ENCODE measurements around the gene RELN.

Gene RELN

GRCh38 chr7:103799298-103799697, 190.2 kb downstream of the RELN start:
- H3K4me3 ChIP-seq (ENCODE audit: low read length): no peak overlapping the region
- DNase-seq (ENCODE audit: low read depth): no peak
- TF ChIP-seq, protein P1, sequence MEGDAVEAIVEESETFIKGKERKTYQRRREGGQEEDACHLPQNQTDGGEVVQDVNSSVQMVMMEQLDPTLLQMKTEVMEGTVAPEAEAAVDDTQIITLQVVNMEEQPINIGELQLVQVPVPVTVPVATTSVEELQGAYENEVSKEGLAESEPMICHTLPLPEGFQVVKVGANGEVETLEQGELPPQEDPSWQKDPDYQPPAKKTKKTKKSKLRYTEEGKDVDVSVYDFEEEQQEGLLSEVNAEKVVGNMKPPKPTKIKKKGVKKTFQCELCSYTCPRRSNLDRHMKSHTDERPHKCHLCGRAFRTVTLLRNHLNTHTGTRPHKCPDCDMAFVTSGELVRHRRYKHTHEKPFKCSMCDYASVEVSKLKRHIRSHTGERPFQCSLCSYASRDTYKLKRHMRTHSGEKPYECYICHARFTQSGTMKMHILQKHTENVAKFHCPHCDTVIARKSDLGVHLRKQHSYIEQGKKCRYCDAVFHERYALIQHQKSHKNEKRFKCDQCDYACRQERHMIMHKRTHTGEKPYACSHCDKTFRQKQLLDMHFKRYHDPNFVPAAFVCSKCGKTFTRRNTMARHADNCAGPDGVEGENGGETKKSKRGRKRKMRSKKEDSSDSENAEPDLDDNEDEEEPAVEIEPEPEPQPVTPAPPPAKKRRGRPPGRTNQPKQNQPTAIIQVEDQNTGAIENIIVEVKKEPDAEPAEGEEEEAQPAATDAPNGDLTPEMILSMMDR (IDR thresholded peaks at IDR 0.05; ENCODE audit: insufficient read depth, low read depth, low read length, missing control alignments): no peak

DNA sequence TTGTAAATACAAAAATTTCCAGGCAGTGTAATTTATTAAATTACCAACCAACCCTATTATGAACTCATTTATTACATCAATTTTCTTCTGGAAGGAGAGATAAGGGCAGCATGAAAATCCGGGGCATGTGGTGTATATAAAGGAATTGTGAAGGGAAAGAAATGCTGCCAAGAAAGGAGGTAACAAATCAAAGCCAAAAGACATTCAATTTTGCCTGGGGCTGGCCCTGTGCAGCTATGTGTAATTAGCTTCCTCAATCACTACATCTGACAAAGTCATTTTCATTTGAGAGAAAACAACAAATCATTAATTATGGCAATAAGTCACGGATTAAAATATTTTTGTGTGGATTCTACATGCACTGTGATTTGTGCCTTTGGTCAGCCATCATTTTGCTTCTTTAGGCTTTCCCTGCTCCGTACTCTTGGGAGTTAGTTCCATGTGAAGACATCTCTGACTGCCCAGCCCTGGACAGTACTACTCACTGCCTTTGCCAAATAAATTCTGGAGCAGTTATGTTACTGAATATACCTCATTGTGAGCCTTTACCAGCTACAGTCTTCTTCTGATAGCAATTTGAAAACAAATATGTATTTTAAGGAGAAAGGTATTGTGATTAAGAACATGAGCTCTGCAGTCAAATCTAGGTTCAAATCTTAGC, 191.7 kb downstream of the RELN start:
- TF ChIP-seq, protein P1 (IDR thresholded peaks at IDR 0.05; ENCODE audit: insufficient read depth, low read depth, low read length, missing control alignments): no peak
- H3K4me3 ChIP-seq (ENCODE audit: low read length): no peak overlapping the region
- DNase-seq (ENCODE audit: low read depth): no peak

- TF ChIP-seq, protein P1 (IDR thresholded peaks at IDR 0.05; ENCODE audit: insufficient read depth, low read depth, low read length, missing control alignments): no peak
- no peak for DNase-seq (ENCODE audit: low read depth)
- H3K4me3 ChIP-seq (ENCODE audit: low read length): no peak overlapping the region
These were observed 193.0 kb downstream of the RELN start for GRCh38 chr7:103796327-103796962.

- TF ChIP-seq, protein P1 (IDR thresholded peaks at IDR 0.05; ENCODE audit: insufficient read depth, low read depth, low read length, missing control alignments): no peak
- no peak for DNase-seq (ENCODE audit: low read depth)
These were observed 193.7 kb downstream of the RELN start for GRCh38 chr7:103795787-103796186.

DNA sequence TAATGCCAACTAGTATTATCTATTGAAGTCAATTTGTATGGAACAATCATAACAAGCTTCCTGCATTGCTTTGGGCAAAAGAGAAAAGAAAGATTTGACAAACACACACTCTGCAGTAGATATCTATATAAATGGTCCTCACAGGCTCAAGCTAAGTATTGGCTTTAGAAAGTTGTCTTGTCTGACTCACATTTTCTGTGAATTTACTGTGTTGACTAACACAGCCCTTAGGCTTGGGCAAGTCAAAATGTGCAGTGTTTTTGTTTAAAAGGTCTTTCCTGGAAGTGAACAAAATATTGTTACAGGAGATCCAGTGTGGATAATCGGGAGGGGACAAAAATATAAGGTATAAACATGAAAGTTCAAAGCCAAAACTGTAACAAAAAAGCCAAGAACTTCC, 194.4 kb downstream of the RELN start:
- TF ChIP-seq, protein P1 (IDR thresholded peaks at IDR 0.05; ENCODE audit: insufficient read depth, low read depth, low read length, missing control alignments): no peak
- peak; percentile 48 for DNase-seq (ENCODE audit: low read depth)
- no peak overlapping the region for H3K4me3 ChIP-seq (ENCODE audit: low read length)

More at GRCh38 chr7:103795787-103796186, 193.7 kb downstream of the RELN start:
- H3K4me3 ChIP-seq (ENCODE audit: low read length): no peak overlapping the region

DNA sequence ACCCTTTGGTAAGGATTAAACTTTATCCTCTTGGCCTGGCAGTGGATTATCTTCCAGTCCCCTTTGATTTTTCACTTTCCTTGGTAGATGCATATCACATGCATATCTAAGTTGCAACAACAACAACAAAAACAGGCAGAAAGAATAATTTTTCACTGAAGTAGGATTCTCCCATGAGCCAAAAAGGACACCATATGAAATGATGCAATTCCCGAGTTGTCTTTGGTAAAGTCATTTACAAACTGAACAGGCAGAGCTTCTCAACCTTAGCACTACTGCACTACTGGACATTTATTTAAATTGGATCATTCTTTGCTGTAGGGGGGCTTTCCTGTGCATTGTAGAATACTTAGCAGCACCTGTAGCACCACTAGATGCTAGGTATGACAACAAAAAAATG, 195.0 kb downstream of the RELN start:
- no peak for DNase-seq (ENCODE audit: low read depth)
- TF ChIP-seq, protein P1 (IDR thresholded peaks at IDR 0.05; ENCODE audit: insufficient read depth, low read depth, low read length, missing control alignments): no peak

DNA sequence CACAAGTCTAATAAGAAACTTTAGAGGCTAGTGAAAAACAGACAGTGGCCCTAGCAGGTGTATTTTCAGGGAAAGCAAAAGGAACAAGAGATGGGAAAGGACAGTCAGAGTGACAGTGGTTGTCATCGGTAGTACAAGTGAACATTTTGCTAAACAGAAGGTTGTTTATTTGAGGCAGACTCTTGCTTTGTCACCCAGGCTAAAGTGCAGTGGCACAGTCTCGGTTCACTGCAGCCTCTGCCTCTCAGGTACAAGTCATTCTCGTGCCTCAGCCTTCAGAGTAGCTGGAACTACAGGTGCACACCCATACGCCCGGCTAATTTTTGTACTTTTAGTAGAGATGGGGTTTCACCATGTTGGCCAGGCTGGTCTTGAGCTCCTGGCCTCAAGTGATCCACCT, 195.8 kb downstream of the RELN start:
- no peak overlapping the region for H3K4me3 ChIP-seq (ENCODE audit: low read length)
- no peak for DNase-seq (ENCODE audit: low read depth)
- TF ChIP-seq, protein P1 (IDR thresholded peaks at IDR 0.05; ENCODE audit: insufficient read depth, low read depth, low read length, missing control alignments): no peak

More for the DNA sequence above, 195.0 kb downstream of the RELN start:
- H3K4me3 ChIP-seq (ENCODE audit: low read length): no peak overlapping the region

Data from epithelial cell of esophagus (primary cell).